Bronchial epithelial cell (primary cell): ENCODE measurements around the gene FBXO31. TPM values are rescaled to one million over a fixed set of nuclear protein-coding genes. Genes with fewer than 3 reads are reported as not detected.
A peak's percentile ranks its signal among the peaks of the same experiment; 100 is the strongest.

Source experiments
- DNase-seq: peaks from one replicate; pipeline ENCODE4 v3.0.0-alpha.2; 2010; ENCODE audit warnings: low read depth
- FAIRE-seq: peaks from 2 replicates; lab custom pipeline; 2011; peaks lifted over from hg19 to GRCh38; lab: Jason Lieb, UNC
- H3K27me3 ChIP-seq: 2 replicates; pipeline ENCODE4 v1.5.1; 2011; ENCODE audit warnings: low read length; ENCODE audit not compliant: control insufficient read depth, insufficient read depth
- H3K36me3 ChIP-seq: 2 replicates; pipeline ENCODE4 v1.5.1; 2011; ENCODE audit warnings: low read length; ENCODE audit not compliant: control insufficient read depth, insufficient read depth
- H3K4me3 ChIP-seq: 2 replicates; pipeline ENCODE4 v1.5.1; 2011; ENCODE audit warnings: mild to moderate bottlenecking, low read depth, low read length, control low read depth
- total RNA-seq: library from RNA; depleted of rRNA; stranded (reverse); fragments of >200 nt; gene quantifications from 2 replicates; pipeline ENCODE4 v1.2.1, GENCODE V29; 2014
- TF ChIP-seq, protein P1 (sequence below): IDR thresholded peaks from 2 replicates; pipeline ENCODE4 v1.5.1; 2011; ENCODE audit warnings: mild to moderate bottlenecking, moderate library complexity, low read length, control low read depth, inconsistent platforms; ENCODE audit not compliant: insufficient read depth, severe bottlenecking

Gene FBXO31
- total RNA-seq, 1 donor from 2014 or later, result 24.7 TPM

GRCh38 chr16:87395181-87395842, 11.7 kb upstream of the FBXO31 start:
- Histone ChIP-seq H3K4me3 (no peak overlapping the region), H3K27me3 (no peaks in the 10 kb centered on the region), H3K36me3 (peaks cover 19% of the 10 kb centered on the region)
- no peak for FAIRE-seq
- TF ChIP-seq, protein P1, sequence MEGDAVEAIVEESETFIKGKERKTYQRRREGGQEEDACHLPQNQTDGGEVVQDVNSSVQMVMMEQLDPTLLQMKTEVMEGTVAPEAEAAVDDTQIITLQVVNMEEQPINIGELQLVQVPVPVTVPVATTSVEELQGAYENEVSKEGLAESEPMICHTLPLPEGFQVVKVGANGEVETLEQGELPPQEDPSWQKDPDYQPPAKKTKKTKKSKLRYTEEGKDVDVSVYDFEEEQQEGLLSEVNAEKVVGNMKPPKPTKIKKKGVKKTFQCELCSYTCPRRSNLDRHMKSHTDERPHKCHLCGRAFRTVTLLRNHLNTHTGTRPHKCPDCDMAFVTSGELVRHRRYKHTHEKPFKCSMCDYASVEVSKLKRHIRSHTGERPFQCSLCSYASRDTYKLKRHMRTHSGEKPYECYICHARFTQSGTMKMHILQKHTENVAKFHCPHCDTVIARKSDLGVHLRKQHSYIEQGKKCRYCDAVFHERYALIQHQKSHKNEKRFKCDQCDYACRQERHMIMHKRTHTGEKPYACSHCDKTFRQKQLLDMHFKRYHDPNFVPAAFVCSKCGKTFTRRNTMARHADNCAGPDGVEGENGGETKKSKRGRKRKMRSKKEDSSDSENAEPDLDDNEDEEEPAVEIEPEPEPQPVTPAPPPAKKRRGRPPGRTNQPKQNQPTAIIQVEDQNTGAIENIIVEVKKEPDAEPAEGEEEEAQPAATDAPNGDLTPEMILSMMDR, result no peak
- DNase-seq, result no peak

DNA sequence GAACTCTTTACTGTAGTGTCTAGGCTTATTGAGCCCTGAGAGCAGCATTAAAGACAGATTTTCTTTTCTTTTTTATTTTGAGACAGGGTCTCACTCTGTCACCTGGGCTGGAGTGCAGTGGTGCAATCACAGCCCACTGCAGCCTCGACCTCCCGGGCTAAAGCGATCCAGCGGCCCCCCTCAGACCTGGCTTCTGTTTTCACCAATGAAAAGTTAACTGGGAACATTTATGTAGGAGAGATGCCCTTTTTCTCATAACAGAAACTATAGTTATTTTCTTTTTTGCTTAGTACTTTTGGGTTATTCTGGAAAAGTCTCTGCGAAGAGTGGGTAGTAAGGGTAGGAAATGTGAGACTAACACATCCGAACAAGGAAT, 10.1 kb upstream of the FBXO31 start:
- peak overlapping the region; percentile 67 for H3K4me3 ChIP-seq
- DNase-seq, result no peak

GRCh38 chr16:87392821-87393679, 9.5 kb upstream of the FBXO31 start:
- no peak for FAIRE-seq
- peak; percentile 46 for DNase-seq
- Histone ChIP-seq H3K36me3 (peaks cover 8% of the 10 kb centered on the region), H3K27me3 (no peaks in the 10 kb centered on the region), H3K4me3 (peak overlapping the region; percentile 67)
- TF ChIP-seq, protein P1, result no peak

More for the DNA sequence above, 10.1 kb upstream of the FBXO31 start:
- no peaks in the 10 kb centered on the region for H3K27me3 ChIP-seq
- TF ChIP-seq, protein P1, result no peak
- no peak for FAIRE-seq
- peaks cover 12% of the 10 kb centered on the region for H3K36me3 ChIP-seq

DNA sequence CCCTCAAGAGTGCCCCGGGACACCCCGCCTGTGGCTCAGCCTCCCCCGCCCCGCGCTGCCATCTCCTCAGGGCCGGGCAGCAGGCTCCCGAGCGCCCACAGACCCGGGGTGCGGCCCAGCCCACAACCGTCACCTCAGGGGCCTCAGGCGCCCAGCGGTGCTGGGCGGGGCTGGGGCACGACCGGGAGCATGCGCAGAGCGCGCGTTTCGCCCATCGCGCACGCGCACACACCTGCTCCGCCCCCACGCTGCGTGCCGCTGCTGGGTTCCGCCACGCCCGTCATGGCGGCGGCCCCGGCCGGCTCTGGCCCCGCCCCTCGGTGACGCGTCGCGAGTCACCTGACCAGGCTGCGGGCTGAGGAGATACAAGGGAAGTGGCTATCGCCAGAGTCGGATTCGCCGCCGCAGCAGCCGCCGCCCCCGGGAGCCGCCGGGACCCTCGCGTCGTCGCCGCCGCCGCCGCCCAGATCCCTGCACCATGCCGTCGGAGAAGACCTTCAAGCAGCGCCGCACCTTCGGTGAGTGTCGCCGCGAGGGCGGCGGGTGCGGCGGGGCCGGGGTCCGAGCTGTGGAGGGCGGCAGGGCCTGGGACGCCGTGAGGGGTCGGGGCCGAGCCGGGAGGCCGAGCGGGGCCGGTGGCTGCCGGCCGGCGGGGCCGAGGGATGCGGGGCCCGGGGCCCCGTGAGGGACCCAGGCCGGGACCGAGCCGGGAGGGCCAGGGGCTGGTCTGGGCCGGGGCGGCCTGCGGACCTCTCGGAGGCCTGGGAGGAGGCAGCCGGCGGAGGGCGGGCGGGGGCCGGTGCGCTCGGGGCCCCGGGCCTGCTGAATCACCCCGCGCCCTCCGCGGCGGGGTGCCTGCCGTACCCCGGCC, 8.6 kb upstream of the FBXO31 start, which contains the start of gene MAP1LC3B:
Gene MAP1LC3B, plus strand, starts transcription at position 387 of the 871 bp plus-strand sequence. Its CDS starts 92 bp downstream, at position 479.
- Histone ChIP-seq H3K4me3 (peak within 1 kb of the TSS; percentile 67), H3K36me3 (peaks cover 8% of the 10 kb centered on the region), H3K27me3 (no peaks in the 10 kb centered on the region)
- TF ChIP-seq, protein P1, result no peak
- DNase-seq, result peak; percentile 85
- no peak for FAIRE-seq

GRCh38 chr16:87391324-87391949, 7.9 kb upstream of the FBXO31 start:
- DNase-seq, result no peak

More at GRCh38 chr16:87391324-87391949, 7.9 kb upstream of the FBXO31 start:
- Histone ChIP-seq H3K36me3 (peaks cover 8% of the 10 kb centered on the region), H3K4me3 (peak overlapping the region; percentile 67), H3K27me3 (no peaks in the 10 kb centered on the region)
- no peak for FAIRE-seq
- TF ChIP-seq, protein P1, result no peak
